ENCODE measurements around the gene DMRTC2. TPM values are rescaled to one million over a fixed set of nuclear protein-coding genes. Genes with fewer than 3 reads are reported as not detected.

The DMRTC2 gene
- total and polyA plus RNA-seq, 2 of the 13 experiments (the other 11 are each of a cell fraction or from before 2014, with no cell fraction given), result not detected

DNA sequence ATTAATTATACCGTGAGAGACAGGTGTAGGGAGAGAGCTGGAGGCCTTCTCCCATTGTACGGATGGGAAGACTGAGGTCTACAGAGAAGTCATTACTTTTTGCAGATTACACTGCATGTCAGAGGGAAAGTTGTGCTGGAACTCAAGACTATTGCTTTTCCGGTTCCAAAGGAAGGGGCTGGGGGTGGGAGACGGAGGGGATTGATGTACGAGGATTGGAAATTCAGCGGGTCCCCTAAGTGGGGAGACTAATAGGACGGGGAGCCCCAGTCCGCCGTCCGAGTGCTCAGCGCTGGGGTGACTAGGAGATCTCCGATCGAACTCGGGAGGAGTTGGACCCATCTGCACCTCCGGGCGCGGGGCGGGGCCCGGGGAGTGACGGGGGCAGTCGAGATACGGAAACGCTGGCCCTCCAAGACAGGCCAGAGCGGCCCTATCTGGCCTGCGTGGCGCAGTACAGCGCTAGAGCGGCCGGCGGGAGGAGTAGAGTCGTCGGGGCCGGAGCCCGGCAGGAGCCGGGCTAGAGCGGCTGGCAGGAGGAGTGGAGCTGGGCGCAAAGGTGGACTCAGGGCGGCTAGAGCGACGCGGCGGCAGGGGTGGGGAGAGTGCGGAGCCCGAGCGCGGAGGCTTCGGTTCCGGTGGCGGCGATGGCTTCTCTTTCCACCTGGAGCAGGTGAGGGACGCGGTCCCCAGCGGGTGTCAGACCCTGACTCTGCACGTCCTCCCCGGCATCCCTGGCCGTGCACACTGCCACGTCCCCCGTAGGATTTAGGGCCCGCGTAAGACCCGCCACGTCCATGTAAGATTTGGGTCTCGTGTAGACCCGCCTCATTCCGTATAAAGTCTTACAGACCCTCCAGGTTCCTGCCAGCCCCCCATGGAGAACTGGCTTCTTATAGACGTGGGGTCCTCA, 39.2 kb downstream of the DMRTC2 start (continued):
- TF ChIP-seq, protein P1, sequence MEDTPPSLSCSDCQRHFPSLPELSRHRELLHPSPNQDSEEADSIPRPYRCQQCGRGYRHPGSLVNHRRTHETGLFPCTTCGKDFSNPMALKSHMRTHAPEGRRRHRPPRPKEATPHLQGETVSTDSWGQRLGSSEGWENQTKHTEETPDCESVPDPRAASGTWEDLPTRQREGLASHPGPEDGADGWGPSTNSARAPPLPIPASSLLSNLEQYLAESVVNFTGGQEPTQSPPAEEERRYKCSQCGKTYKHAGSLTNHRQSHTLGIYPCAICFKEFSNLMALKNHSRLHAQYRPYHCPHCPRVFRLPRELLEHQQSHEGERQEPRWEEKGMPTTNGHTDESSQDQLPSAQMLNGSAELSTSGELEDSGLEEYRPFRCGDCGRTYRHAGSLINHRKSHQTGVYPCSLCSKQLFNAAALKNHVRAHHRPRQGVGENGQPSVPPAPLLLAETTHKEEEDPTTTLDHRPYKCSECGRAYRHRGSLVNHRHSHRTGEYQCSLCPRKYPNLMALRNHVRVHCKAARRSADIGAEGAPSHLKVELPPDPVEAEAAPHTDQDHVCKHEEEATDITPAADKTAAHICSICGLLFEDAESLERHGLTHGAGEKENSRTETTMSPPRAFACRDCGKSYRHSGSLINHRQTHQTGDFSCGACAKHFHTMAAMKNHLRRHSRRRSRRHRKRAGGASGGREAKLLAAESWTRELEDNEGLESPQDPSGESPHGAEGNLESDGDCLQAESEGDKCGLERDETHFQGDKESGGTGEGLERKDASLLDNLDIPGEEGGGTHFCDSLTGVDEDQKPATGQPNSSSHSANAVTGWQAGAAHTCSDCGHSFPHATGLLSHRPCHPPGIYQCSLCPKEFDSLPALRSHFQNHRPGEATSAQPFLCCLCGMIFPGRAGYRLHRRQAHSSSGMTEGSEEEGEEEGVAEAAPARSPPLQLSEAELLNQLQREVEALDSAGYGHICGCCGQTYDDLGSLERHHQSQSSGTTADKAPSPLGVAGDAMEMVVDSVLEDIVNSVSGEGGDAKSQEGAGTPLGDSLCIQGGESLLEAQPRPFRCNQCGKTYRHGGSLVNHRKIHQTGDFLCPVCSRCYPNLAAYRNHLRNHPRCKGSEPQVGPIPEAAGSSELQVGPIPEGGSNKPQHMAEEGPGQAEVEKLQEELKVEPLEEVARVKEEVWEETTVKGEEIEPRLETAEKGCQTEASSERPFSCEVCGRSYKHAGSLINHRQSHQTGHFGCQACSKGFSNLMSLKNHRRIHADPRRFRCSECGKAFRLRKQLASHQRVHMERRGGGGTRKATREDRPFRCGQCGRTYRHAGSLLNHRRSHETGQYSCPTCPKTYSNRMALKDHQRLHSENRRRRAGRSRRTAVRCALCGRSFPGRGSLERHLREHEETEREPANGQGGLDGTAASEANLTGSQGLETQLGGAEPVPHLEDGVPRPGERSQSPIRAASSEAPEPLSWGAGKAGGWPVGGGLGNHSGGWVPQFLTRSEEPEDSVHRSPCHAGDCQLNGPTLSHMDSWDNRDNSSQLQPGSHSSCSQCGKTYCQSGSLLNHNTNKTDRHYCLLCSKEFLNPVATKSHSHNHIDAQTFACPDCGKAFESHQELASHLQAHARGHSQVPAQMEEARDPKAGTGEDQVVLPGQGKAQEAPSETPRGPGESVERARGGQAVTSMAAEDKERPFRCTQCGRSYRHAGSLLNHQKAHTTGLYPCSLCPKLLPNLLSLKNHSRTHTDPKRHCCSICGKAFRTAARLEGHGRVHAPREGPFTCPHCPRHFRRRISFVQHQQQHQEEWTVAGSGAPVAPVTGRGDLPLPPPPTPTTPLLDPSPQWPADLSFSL (CRISPR knock-in tag; IDR thresholded peaks at IDR 0.05), result no peak
- TF ChIP-seq ZNF205 (CRISPR knock-in tag; IDR thresholded peaks at IDR 0.05) (peak; percentile 82; the same call in 1 of the 2 replicates), PHF20 (CRISPR knock-in tag; IDR thresholded peaks at IDR 0.05) (peak; percentile 94), SPEN (CRISPR knock-in tag; IDR thresholded peaks at IDR 0.05; ENCODE audit: low read depth) (peak; percentile 95), REL (CRISPR knock-in tag; conservative IDR thresholded peaks at IDR 0.05) (0 out of 2 replicates have a peak, but pooled peaks have one; percentile 39), KDM2A (CRISPR knock-in tag; IDR thresholded peaks at IDR 0.05; ENCODE audit: borderline replicate concordance, low read depth) (peak; percentile 98), MYC (CRISPR knock-in tag; IDR thresholded peaks at IDR 0.05; ENCODE audit: borderline replicate concordance) (peak; percentile 57; the same call in 1 of the 2 replicates), THYN1 (CRISPR knock-in tag; IDR thresholded peaks at IDR 0.05; ENCODE audit: borderline replicate concordance, low read depth) (no peak), NCOA1 (CRISPR knock-in tag; IDR thresholded peaks at IDR 0.05) (no peak), CENPX (CRISPR knock-in tag; IDR thresholded peaks at IDR 0.05) (no peak), ADNP (CRISPR knock-in tag; IDR thresholded peaks at IDR 0.05) (peak; percentile 94), SP1 (IDR thresholded peaks at IDR 0.05) (no peak), SP1 (CRISPR knock-in tag; IDR thresholded peaks at IDR 0.05) (peak; percentile 59)
- TF ChIP-seq, protein P2, sequence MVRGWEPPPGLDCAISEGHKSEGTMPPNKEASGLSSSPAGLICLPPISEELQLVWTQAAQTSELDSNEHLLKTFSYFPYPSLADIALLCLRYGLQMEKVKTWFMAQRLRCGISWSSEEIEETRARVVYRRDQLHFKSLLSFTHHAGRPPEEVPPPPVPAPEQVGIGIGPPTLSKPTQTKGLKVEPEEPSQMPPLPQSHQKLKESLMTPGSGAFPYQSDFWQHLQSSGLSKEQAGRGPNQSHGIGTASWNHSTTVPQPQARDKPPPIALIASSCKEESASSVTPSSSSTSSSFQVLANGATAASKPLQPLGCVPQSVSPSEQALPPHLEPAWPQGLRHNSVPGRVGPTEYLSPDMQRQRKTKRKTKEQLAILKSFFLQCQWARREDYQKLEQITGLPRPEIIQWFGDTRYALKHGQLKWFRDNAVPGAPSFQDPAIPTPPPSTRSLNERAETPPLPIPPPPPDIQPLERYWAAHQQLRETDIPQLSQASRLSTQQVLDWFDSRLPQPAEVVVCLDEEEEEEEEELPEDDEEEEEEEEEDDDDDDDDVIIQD (CRISPR knock-in tag; IDR thresholded peaks at IDR 0.05; ENCODE audit: low read depth), result peak; percentile 38; the same call in 1 of the 2 replicates
- TF ChIP-seq, protein P3, sequence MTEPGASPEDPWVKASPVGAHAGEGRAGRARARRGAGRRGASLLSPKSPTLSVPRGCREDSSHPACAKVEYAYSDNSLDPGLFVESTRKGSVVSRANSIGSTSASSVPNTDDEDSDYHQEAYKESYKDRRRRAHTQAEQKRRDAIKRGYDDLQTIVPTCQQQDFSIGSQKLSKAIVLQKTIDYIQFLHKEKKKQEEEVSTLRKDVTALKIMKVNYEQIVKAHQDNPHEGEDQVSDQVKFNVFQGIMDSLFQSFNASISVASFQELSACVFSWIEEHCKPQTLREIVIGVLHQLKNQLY (CRISPR knock-in tag; IDR thresholded peaks at IDR 0.05), result peak; percentile 40
- TF ChIP-seq, protein P4, sequence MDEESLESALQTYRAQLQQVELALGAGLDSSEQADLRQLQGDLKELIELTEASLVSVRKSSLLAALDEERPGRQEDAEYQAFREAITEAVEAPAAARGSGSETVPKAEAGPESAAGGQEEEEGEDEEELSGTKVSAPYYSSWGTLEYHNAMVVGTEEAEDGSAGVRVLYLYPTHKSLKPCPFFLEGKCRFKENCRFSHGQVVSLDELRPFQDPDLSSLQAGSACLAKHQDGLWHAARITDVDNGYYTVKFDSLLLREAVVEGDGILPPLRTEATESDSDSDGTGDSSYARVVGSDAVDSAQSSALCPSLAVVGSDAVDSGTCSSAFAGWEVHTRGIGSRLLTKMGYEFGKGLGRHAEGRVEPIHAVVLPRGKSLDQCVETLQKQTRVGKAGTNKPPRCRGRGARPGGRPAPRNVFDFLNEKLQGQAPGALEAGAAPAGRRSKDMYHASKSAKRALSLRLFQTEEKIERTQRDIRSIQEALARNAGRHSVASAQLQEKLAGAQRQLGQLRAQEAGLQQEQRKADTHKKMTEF (CRISPR knock-in tag; IDR thresholded peaks at IDR 0.05), result peak; percentile 98
